H1 (cell line): ENCODE data around the gene KRT35. TPM values are rescaled to one million over a fixed set of nuclear protein-coding genes. Genes with fewer than 3 reads are reported as not detected.

Experiments used
- CTCF ChIA-PET: fragments of 300-600 bp; sonication (Branson Sonifier 250); formaldehyde crosslinking; loops from one replicate; lab custom pipeline; 2021; ENCODE audit not compliant: partially characterized antibody; lab: Charles Lee
- POLR2A ChIA-PET: fragments of 300-600 bp; sonication (Branson Sonifier 250); formaldehyde crosslinking; loops from one replicate; lab custom pipeline; 2021; ENCODE audit warnings: inconsistent platforms; ENCODE audit not compliant: partially characterized antibody; lab: Charles Lee
- DNase-seq, 2 experiments: peaks; one replicate each; pipeline versions ENCODE4 v3.0.0 to v3.0.0-alpha.2; 2010 to 2022; ENCODE audit warnings: low spot score in 2 of 2, low read depth in 1 of 2, mixed read lengths in 1 of 2
- FAIRE-seq: peaks from 2 replicates; lab custom pipeline; 2011; peaks lifted over from hg19 to GRCh38; lab: Jason Lieb, UNC
- H2AFZ ChIP-seq: 2 replicates; pipeline ENCODE4 v1.8.1; 2012; ENCODE audit warnings: low read length, inconsistent platforms
- H2AK5ac ChIP-seq: 2 replicates; pipeline ENCODE4 v1.6.1; 2013; ENCODE audit warnings: low read depth, low read length
- H2BK120ac ChIP-seq: replicated peaks from 2 replicates; pipeline ENCODE3; 2013; ENCODE audit warnings: low read depth, low read length, inconsistent platforms
- H2BK12ac ChIP-seq: 2 replicates; pipeline ENCODE4 v1.6.1; 2013; ENCODE audit warnings: low read depth, low read length
- H2BK15ac ChIP-seq: 2 replicates; pipeline ENCODE4 v1.6.1; 2013; ENCODE audit warnings: low read length
- H2BK20ac ChIP-seq: 2 replicates; pipeline ENCODE4 v1.6.1; 2013; ENCODE audit warnings: low read length
- H2BK5ac ChIP-seq: 2 replicates; pipeline ENCODE4 v1.6.1; 2013; ENCODE audit warnings: low read depth, low read length
- H3K14ac ChIP-seq: 2 replicates; pipeline ENCODE4 v1.6.1; 2013; ENCODE audit warnings: inconsistent platforms; ENCODE audit not compliant: insufficient read length
- H3K18ac ChIP-seq: 2 replicates; pipeline ENCODE4 v1.6.1; 2013; ENCODE audit warnings: low read length; ENCODE audit errors: extremely low read depth
- H3K23ac ChIP-seq: 2 replicates; pipeline ENCODE4 v1.6.1; 2013; ENCODE audit warnings: inconsistent platforms; ENCODE audit not compliant: insufficient read length
- H3K23me2 ChIP-seq: 2 replicates; pipeline ENCODE4 v1.6.1; 2013; ENCODE audit warnings: low read depth, low read length
- H3K27ac ChIP-seq: 2 replicates; pipeline ENCODE4 v1.6.1; 2011; ENCODE audit warnings: low read depth, low read length, inconsistent platforms
- H3K27me3 ChIP-seq, 4 experiments: replicated peaks in 1 of 4; 1 replicate in 1 of 4; 2 replicates in 3 of 4; pipeline versions ENCODE4 v1.6.1 to v1.8.1; 2011 to 2013; ENCODE audit warnings: low read length in 3 of 4, mild to moderate bottlenecking in 3 of 4, inconsistent platforms in 2 of 4, mixed read lengths in 2 of 4, moderate library complexity in 1 of 4; ENCODE audit not compliant: control insufficient read depth in 3 of 4, insufficient read depth in 3 of 4; ENCODE audit errors: extremely low read depth in 1 of 4
- H3K36me3 ChIP-seq, 4 experiments: 2 replicates each; pipeline versions ENCODE4 v1.6.1 to v1.8.1; 2011 to 2013; ENCODE audit warnings: mild to moderate bottlenecking in 4 of 4, low read length in 3 of 4, moderate library complexity in 2 of 4, control low read depth in 1 of 4, inconsistent platforms in 1 of 4; ENCODE audit not compliant: insufficient read depth in 4 of 4, control insufficient read depth in 2 of 4
- H3K4ac ChIP-seq: replicated peaks from 2 replicates; pipeline ENCODE3; 2013; ENCODE audit warnings: low read length, low read depth, mixed read lengths, inconsistent platforms; ENCODE audit not compliant: insufficient read length
- H3K4me1 ChIP-seq, 4 experiments: replicated peaks in 1 of 4; 1 replicate in 1 of 4; 2 replicates in 3 of 4; pipeline versions ENCODE4 v1.6.1 to v1.8.1; 2011 to 2013; ENCODE audit warnings: low read length in 3 of 4, inconsistent platforms in 2 of 4, mixed read lengths in 1 of 4; ENCODE audit not compliant: insufficient read depth in 4 of 4, control insufficient read depth in 3 of 4
- H3K4me2 ChIP-seq, 2 experiments: 2 replicates each; pipeline versions ENCODE4 v1.6.1 to v1.8.1; 2011 to 2013; ENCODE audit warnings: low read depth in 2 of 2, low read length in 2 of 2, control low read depth in 1 of 2, inconsistent platforms in 1 of 2, mild to moderate bottlenecking in 1 of 2; ENCODE audit not compliant: insufficient read depth in 1 of 2
- H3K4me3 ChIP-seq, 4 experiments: fragments of 200-600, 300-600 bp in 1 of 4; sonication (generic), shearing (Covaris generic), sonication (Bioruptor Twin) in 1 of 4; 2 replicates each; pipeline versions ENCODE4 v1.5.1 to v1.8.1; 2011 to 2016; ENCODE audit warnings: low read length in 4 of 4, low read depth in 3 of 4, control low read depth in 2 of 4, inconsistent platforms in 2 of 4, mild to moderate bottlenecking in 2 of 4, mixed read lengths in 1 of 4, moderate library complexity in 1 of 4; ENCODE audit not compliant: insufficient read depth in 2 of 4; ENCODE audit errors: extremely low read depth in 1 of 4
- H3K56ac ChIP-seq: replicated peaks from 2 replicates; pipeline ENCODE3; 2013; ENCODE audit warnings: low read depth, mild to moderate bottlenecking, mixed read lengths, low read length, inconsistent platforms; ENCODE audit not compliant: insufficient read length
- H3K79me1 ChIP-seq: 2 replicates; pipeline ENCODE4 v1.6.1; 2013; ENCODE audit warnings: low read depth, low read length, control low read depth
- H3K79me2 ChIP-seq, 2 experiments: 2 replicates each; pipeline versions ENCODE4 v1.6.1 to v1.8.1; 2012 to 2013; ENCODE audit warnings: low read length in 2 of 2, mild to moderate bottlenecking in 2 of 2, inconsistent platforms in 1 of 2; ENCODE audit not compliant: insufficient read depth in 2 of 2, control insufficient read depth in 1 of 2
- H3K9ac ChIP-seq, 4 experiments: replicated peaks in 1 of 4; 1 replicate in 1 of 4; 2 replicates in 3 of 4; pipeline versions ENCODE4 v1.6.1 to v1.8.1; 2011 to 2013; ENCODE audit warnings: low read depth in 3 of 4, low read length in 3 of 4, control low read depth in 2 of 4, mild to moderate bottlenecking in 2 of 4, moderate library complexity in 2 of 4, inconsistent platforms in 1 of 4; ENCODE audit errors: extremely low read depth in 1 of 4
- H3K9me3 ChIP-seq, 2 experiments: 2 replicates each; pipeline versions ENCODE4 v1.6.1 to v1.8.1; 2012 to 2013; ENCODE audit warnings: mild to moderate bottlenecking in 2 of 2, moderate library complexity in 2 of 2, control low read depth in 1 of 2, inconsistent platforms in 1 of 2, low read depth in 1 of 2, low read length in 1 of 2, mixed read lengths in 1 of 2; ENCODE audit not compliant: insufficient read depth in 2 of 2
- H4K20me1 ChIP-seq, 2 experiments: replicated peaks in 1 of 2; 2 replicates each; pipeline versions ENCODE3 to v1.8.1; 2011 to 2013; ENCODE audit warnings: inconsistent platforms in 2 of 2, low read length in 2 of 2, mild to moderate bottlenecking in 1 of 2; ENCODE audit not compliant: insufficient read depth in 2 of 2, control insufficient read depth in 1 of 2
- H4K5ac ChIP-seq: 2 replicates; pipeline ENCODE4 v1.6.1; 2013; ENCODE audit warnings: low read length, low read depth, mixed read lengths, inconsistent platforms; ENCODE audit not compliant: insufficient read length
- H4K8ac ChIP-seq: 2 replicates; pipeline ENCODE4 v1.8.0; 2013; ENCODE audit warnings: mild to moderate bottlenecking, moderate library complexity, low read length, inconsistent platforms; ENCODE audit not compliant: insufficient read depth; ENCODE audit errors: extremely low read depth
- H4K91ac ChIP-seq: replicated peaks from 2 replicates; pipeline ENCODE3; 2013; ENCODE audit warnings: low read length, mixed read lengths, inconsistent platforms; ENCODE audit not compliant: insufficient read length
- KDM5A ChIP-seq: fragments of 200-600 bp; IDR thresholded peaks from 2 replicates; pipeline ENCODE4 v1.7.1; 2012; ENCODE audit warnings: mild to moderate bottlenecking, low read length, inconsistent platforms, mixed read lengths
- POLR2AphosphoS5 ChIP-seq: IDR thresholded peaks from 2 replicates; pipeline ENCODE4 v1.6.1; 2011; ENCODE audit warnings: low read depth, low read length
- RXRA ChIP-seq: IDR thresholded peaks from 2 replicates; pipeline ENCODE4 v1.6.1; 2011; ENCODE audit warnings: low read depth, mild to moderate bottlenecking, low read length, moderate library complexity; ENCODE audit not compliant: insufficient read depth
- SIRT6 ChIP-seq: IDR thresholded peaks from one replicate; pipeline ENCODE4 v1.7.1; 2012; ENCODE audit warnings: low read length, inconsistent platforms
- TCF12 ChIP-seq: IDR thresholded peaks from 2 replicates; pipeline ENCODE4 v1.6.1; 2011; ENCODE audit warnings: low read depth, mild to moderate bottlenecking, low read length
- WGBS, 2 experiments: shearing (Covaris generic) in 1 of 2; methylation state at CpG; one replicate each; pipeline versions ENCODE4 v1.1.6 to v1.1.7; 2013 to 2015; ENCODE audit warnings: low lambda C conversion rate in 2 of 2, mixed read lengths in 2 of 2, inconsistent platforms in 1 of 2, low coverage in 1 of 2, missing lambda C conversion rate in 1 of 2; ENCODE audit not compliant: insufficient replicate concordance in 2 of 2, insufficient coverage in 1 of 2, insufficient read length in 1 of 2; ENCODE audit errors: extremely low coverage in 1 of 2, missing lambda C conversion rate in 1 of 2; 5-methylcytosine and 5-hydroxymethylcytosine counted together
- polyA plus RNA-seq, 7 experiments: library from polyadenylated mRNA; depleted of rRNA in 3 of 7; stranded (reverse) in 5 of 7; unstranded in 2 of 7; fragments of >200 nt in 5 of 7; fragments of 200-250 nt in 2 of 7; gene quantifications; 1 replicate in 5 of 7; 2 replicates in 1 of 7; 4 replicates in 1 of 7; pipeline versions ENCODE4 v1.2.1 to v1.2.3, GENCODE V29; 2011 to 2013; ENCODE audit warnings: missing spikeins in 2 of 7, mixed read lengths in 2 of 7
- total RNA-seq: library from RNA; stranded (reverse); fragmentation: NEBNext Ultra II Directional; extraction: Animal tissue kit (Norgen Biotek cat#: 25700); gene quantifications from 2 replicates; pipeline ENCODE4 v1.2.1, GENCODE V29; 2021

KRT35 gene
- total and polyA plus RNA-seq, 2 of the 8 experiments (the other 6 are each of a cell fraction or from before 2014, with no cell fraction given): not detected

DNA sequence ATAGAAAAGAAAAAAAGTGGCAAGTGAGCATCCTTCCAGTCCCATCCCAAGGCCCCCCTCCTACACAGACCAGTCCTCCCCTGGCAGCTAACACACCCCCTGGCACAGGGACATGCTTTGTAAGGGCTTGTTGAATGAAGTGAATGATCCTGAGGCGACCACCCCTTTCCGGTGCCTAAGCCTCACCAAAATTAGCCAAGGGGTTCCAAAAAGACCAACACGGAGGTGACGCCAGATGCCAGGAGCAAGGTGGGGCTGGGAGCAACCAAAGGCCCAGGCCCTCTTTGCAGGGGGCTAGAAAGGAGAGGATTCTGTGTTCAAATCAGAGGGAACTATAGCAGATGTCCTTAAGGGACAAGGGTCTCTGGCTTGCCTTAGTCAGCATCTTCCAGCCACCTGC, 5.5 kb downstream of the KRT35 start:
- Histone ChIP-seq H3K36me3 (no peaks in the 10 kb centered on the region), H3K4me1 (no peaks in the 10 kb centered on the region), H4K20me1 (no peaks in the 10 kb centered on the region), H3K9ac (no peak overlapping the region), H2BK120ac (no peak overlapping the region), H3K4ac (no peak overlapping the region), H4K91ac (no peak overlapping the region), H3K79me1 (no peaks in the 10 kb centered on the region), H4K5ac (no peak overlapping the region), H3K23ac (no peak overlapping the region), H3K79me2 (no peaks in the 10 kb centered on the region), H3K4me3 (no peak overlapping the region), H2BK12ac (no peak overlapping the region), H3K27me3 (no peaks in the 10 kb centered on the region; a peak in 2 of 7 replicates), H2BK5ac (no peak overlapping the region), H2BK20ac (no peak overlapping the region), H3K4me2 (no peak overlapping the region), H3K56ac (no peak overlapping the region), H3K23me2 (no peaks in the 10 kb centered on the region), H3K9me3 (no peaks in the 10 kb centered on the region), H2AK5ac (no peak overlapping the region), H3K27ac (no peak overlapping the region), H2BK15ac (no peak overlapping the region), H2AFZ (no peak overlapping the region), H3K14ac (no peak overlapping the region), H4K8ac (no peak overlapping the region), H3K18ac (no peak overlapping the region)
- no peak for FAIRE-seq
- DNase-seq: no peak
- ChIA-PET POLR2A (interaction anchor here (1.1 kb wide), 1 partner anchor 214 kb away, joined by 4 read pairs; no protein-coding TSS in a partner anchor), CTCF (interaction anchor here (1.2 to 2.0 kb wide), 2 partner anchors 12 to 58 kb away, joined by 3 to 4 read pairs; no protein-coding TSS in a partner anchor)
- 85% methylated on average over 4 of the region's 4 CpGs; no CpG with 5 or more reads in 1 of the 2 experiments for WGBS, 2 experiments
- TF ChIP-seq SIRT6 (no peak), POLR2AphosphoS5 (no peak), RXRA (no peak), TCF12 (no peak), KDM5A (no peak)
